ENCODE data around the gene ZNF281. TPM values are rescaled to one million over a fixed set of nuclear protein-coding genes. Genes with fewer than 3 reads are reported as not detected.

Gene ZNF281
- total RNA-seq, result 37.7 and 45.6 TPM in 2 replicates

DNA sequence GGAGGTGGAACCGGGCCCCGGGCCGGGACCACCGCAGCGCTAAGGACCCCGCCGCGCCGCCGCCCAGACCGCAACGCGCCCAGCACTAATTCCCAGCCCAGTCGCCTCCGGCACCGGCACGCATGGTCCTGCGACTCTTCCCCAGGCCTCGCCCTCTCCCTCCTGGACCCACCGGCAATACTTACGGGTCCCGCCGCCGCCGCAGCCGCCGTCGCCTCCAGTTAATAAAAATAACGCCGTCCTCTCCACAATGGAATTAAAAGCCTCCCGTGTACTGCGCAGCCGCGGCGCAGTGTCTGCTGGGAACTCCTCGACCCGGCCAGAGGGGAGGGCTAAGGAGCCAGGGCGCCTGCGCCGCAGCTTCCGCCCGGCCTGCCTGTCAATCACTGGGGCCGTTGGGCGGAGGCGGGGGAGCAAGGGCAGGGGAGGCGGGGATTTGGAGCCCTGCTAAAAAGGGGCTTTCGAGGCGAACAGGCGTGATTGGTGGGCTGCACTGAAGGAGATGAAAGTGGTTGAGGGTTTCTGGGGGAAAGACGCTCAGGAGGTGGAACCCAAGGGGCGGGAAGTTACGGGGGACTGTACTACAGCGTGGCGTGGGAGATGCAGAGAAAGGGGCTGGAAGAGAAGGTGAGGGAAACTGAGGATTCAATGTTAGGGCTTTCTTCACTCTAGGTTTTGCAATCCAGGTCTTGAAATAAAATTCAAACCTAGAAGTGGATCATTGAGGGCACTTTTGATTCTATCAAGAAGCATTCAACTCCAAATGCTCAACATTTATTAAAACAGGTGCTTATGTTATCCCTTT lies at the start of gene ZNF281:
TSS of gene ZNF281 (minus strand) at position 276 of the 805 bp plus-strand sequence. CDS start 331 bp downstream, outside the sequence.
- H3K4me2 ChIP-seq (ENCODE audit: insufficient read depth, low read length), result peak within 1 kb of the TSS; percentile 94
- peak; percentile 98 for DNase-seq (ENCODE audit: insufficient read length, low spot score, missing footprints)
- no peak for TF ChIP-seq CTCF (IDR thresholded peaks at IDR 0.05; ENCODE audit: extremely low read depth, low read depth, low read length)
- H3K27me3 ChIP-seq (ENCODE audit: insufficient read depth, low read length), result no peaks in the 10 kb centered on the region
- H3K79me2 ChIP-seq (ENCODE audit: insufficient read depth, low read length), result peaks cover 49% of the 10 kb centered on the region
- no peaks in the 10 kb centered on the region for H3K9me3 ChIP-seq (ENCODE audit: low read depth, low read length)
- H4K20me1 ChIP-seq (ENCODE audit: insufficient read depth, low read length), result peaks cover 11% of the 10 kb centered on the region
- peak within 1 kb of the TSS; percentile 90 for H3K4me3 ChIP-seq (ENCODE audit: insufficient read depth, low read length)
- H3K36me3 ChIP-seq (ENCODE audit: insufficient read depth, low read length), result peaks cover 36% of the 10 kb centered on the region
- peaks cover 37% of the 10 kb centered on the region for H3K4me1 ChIP-seq (ENCODE audit: insufficient read depth, low read length)
- H2AFZ ChIP-seq (ENCODE audit: low read length), result peak within 1 kb of the TSS; percentile 95
- peak within 1 kb of the TSS; percentile 87 for H3K27ac ChIP-seq (ENCODE audit: low read depth, low read length)

- Histone ChIP-seq H4K20me1 (ENCODE audit: insufficient read depth, low read length) (no peaks in the 10 kb centered on the region), H3K27me3 (ENCODE audit: insufficient read depth, low read length) (no peaks in the 10 kb centered on the region)
Measured at GRCh38 chr1:200458780-200459179, 48.9 kb upstream of the ZNF281 start.

GRCh38 chr1:200457810-200458209 lies 48.0 kb upstream of the ZNF281 start:
- no peak overlapping the region for H3K4me3 ChIP-seq (ENCODE audit: insufficient read depth, low read length)
- no peak for DNase-seq (ENCODE audit: insufficient read length, low spot score, missing footprints)
- H3K27me3 ChIP-seq (ENCODE audit: insufficient read depth, low read length), result no peaks in the 10 kb centered on the region
- no peaks in the 10 kb centered on the region for H3K79me2 ChIP-seq (ENCODE audit: insufficient read depth, low read length)
- no peaks in the 10 kb centered on the region for H4K20me1 ChIP-seq (ENCODE audit: insufficient read depth, low read length)
- H3K9me3 ChIP-seq (ENCODE audit: low read depth, low read length), result no peaks in the 10 kb centered on the region
- H2AFZ ChIP-seq (ENCODE audit: low read length), result no peak overlapping the region
- H3K4me1 ChIP-seq (ENCODE audit: insufficient read depth, low read length), result peaks cover 3% of the 10 kb centered on the region
- TF ChIP-seq CTCF (IDR thresholded peaks at IDR 0.05; ENCODE audit: extremely low read depth, low read depth, low read length), result no peak
- no peaks in the 10 kb centered on the region for H3K36me3 ChIP-seq (ENCODE audit: insufficient read depth, low read length)
- H3K4me2 ChIP-seq (ENCODE audit: insufficient read depth, low read length), result no peak overlapping the region
- no peak overlapping the region for H3K27ac ChIP-seq (ENCODE audit: low read depth, low read length)

More at GRCh38 chr1:200458780-200459179, 48.9 kb upstream of the ZNF281 start:
- H3K9me3 ChIP-seq (ENCODE audit: low read depth, low read length), result no peaks in the 10 kb centered on the region
- no peak for DNase-seq (ENCODE audit: insufficient read length, low spot score, missing footprints)
- H3K4me1 ChIP-seq (ENCODE audit: insufficient read depth, low read length), result peaks cover 2% of the 10 kb centered on the region
- no peak overlapping the region for H3K4me3 ChIP-seq (ENCODE audit: insufficient read depth, low read length)
- no peak overlapping the region for H3K4me2 ChIP-seq (ENCODE audit: insufficient read depth, low read length)
- H3K36me3 ChIP-seq (ENCODE audit: insufficient read depth, low read length), result no peaks in the 10 kb centered on the region
- no peak for TF ChIP-seq CTCF (IDR thresholded peaks at IDR 0.05; ENCODE audit: extremely low read depth, low read depth, low read length)
- no peaks in the 10 kb centered on the region for H3K79me2 ChIP-seq (ENCODE audit: insufficient read depth, low read length)
- no peak overlapping the region for H3K27ac ChIP-seq (ENCODE audit: low read depth, low read length)
- H2AFZ ChIP-seq (ENCODE audit: low read length), result no peak overlapping the region

DNA sequence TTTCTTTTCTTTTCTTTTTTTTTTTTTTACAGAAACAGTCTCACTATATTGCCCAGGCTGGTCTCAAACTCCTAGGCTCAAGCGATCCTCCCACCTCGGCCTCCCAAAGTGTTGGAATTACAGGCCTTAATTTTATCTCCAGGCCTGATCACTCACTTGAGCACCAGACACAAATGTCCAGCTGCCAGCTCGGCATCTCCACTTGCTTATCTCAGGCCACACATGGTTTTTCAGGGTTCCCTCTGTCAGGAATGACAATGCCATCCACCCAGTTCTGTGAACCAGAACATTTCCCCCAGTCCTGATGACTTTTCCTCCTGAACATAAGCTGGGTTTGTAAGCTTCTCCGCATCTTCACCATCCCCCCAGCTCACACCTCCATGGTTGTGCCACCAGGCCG lies 44.6 kb upstream of the ZNF281 start:
- no peak for TF ChIP-seq CTCF (IDR thresholded peaks at IDR 0.05; ENCODE audit: extremely low read depth, low read depth, low read length)
- peak overlapping the region; percentile 0 for H2AFZ ChIP-seq (ENCODE audit: low read length)

More for the DNA sequence above, 44.6 kb upstream of the ZNF281 start:
- no peak for DNase-seq (ENCODE audit: insufficient read length, low spot score, missing footprints)
- no peaks in the 10 kb centered on the region for H3K79me2 ChIP-seq (ENCODE audit: insufficient read depth, low read length)
- H3K27me3 ChIP-seq (ENCODE audit: insufficient read depth, low read length), result no peaks in the 10 kb centered on the region
- no peak overlapping the region for H3K4me2 ChIP-seq (ENCODE audit: insufficient read depth, low read length)
- no peaks in the 10 kb centered on the region for H3K36me3 ChIP-seq (ENCODE audit: insufficient read depth, low read length)
- H3K9me3 ChIP-seq (ENCODE audit: low read depth, low read length), result no peaks in the 10 kb centered on the region
- H3K4me3 ChIP-seq (ENCODE audit: insufficient read depth, low read length), result no peak overlapping the region
- H4K20me1 ChIP-seq (ENCODE audit: insufficient read depth, low read length), result no peaks in the 10 kb centered on the region
- peaks cover 3% of the 10 kb centered on the region for H3K4me1 ChIP-seq (ENCODE audit: insufficient read depth, low read length)
- no peak overlapping the region for H3K27ac ChIP-seq (ENCODE audit: low read depth, low read length)
